T follicular helper cell (primary cell): ENCODE results near the gene ZNF672.

Experiments used
- DNase-seq: peaks from one replicate; pipeline ENCODE4 v3.0.0-alpha.2; 2020; ENCODE audit warnings: low read depth

Gene ZNF672

DNA sequence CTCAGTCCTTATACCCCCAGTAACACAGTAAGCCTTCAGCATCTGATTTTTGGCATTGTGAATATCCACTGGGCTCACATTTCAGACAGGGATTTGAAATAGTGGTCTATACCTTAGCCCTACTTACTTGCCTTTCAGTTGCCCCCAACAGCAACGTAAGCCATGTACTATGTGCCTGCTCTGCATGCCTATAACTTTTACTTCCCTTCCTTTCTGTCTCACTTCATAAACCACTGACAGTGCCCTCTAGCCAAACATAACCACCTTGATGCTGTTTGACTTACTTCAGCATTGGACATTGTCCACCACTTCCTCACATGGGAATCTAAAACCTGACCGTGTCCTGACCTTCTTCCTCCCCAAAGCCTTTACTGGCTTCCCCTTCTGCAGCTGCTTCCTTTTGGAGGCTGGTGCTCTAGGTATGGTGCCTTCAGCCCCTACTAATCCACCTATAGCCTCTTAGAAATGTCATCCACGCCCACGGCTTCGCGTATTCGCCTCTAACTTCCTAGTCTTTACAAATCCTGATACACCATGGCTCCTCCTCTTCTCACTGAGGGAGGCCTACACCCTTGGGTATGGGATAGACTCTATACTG is 3.6 kb upstream of the ZNF672 start:
- DNase-seq = no peak

GRCh38 chr1:248837045-248837780 is 811 bp upstream of the ZNF672 start:
- no peak for DNase-seq

DNA sequence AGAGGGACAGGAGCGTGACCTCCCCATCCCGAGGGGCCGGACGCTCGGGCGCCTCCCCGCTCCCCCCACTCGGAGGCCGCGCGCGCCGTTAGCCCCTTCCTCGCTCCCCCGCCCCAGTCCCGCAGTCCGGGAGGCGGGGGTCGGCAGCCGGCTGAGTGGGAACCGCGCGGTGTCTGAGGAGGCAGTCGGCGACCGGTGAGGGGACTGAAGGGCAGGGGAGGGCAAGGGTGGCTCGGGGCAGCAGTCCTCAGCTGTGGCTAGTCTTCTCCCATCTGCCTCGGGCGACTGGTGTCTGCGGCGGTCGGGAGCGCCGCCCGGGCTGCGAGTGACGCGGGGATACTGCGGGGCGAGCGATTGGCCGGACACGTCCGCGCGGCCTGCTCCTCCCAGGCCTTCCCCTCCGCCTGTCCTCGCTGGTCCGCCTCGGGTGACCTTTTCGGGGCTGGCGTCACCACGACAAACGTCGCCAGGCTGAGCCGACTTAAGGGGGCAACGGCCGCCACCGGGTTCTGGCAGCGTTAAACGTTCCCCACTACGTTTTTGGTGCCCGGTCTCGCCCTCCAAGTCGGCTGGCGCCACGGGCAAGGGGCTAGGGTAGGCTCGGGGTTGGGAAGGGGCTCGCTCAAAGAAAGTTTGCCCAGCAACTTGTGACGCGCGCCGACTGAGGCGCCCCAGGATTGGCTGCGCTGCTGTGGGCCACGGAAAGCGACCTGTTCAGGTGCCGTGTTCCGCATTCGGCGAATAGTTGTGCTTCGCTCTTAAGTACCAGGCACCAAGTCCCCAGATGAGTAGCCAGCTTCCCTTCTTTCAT is 538 bp downstream of the ZNF672 start:
- peak; percentile 81 for DNase-seq

DNA sequence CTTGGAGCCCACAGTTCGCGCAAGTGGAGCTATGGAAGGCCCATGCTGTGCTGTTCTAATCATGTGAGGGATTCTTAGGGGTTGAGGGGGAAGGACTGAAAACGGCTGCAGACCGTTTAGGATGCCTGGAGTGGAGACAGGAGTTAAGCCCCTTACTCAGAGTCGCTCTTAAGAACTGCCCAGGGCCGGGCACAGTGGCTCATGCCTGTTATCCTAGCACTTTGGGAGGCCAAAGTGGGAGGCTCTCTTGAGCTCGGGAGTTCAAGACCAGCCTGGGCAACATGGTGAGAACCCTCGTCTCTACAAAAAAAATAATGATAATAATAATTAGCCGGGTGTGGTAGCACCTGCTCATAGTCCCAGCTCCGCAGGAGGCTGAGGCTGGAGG is 1.1 kb downstream of the ZNF672 start:
- DNase-seq = no peak

- DNase-seq = no peak
Measured at GRCh38 chr1:248840946-248841345, 2.9 kb downstream of the ZNF672 start.

DNA sequence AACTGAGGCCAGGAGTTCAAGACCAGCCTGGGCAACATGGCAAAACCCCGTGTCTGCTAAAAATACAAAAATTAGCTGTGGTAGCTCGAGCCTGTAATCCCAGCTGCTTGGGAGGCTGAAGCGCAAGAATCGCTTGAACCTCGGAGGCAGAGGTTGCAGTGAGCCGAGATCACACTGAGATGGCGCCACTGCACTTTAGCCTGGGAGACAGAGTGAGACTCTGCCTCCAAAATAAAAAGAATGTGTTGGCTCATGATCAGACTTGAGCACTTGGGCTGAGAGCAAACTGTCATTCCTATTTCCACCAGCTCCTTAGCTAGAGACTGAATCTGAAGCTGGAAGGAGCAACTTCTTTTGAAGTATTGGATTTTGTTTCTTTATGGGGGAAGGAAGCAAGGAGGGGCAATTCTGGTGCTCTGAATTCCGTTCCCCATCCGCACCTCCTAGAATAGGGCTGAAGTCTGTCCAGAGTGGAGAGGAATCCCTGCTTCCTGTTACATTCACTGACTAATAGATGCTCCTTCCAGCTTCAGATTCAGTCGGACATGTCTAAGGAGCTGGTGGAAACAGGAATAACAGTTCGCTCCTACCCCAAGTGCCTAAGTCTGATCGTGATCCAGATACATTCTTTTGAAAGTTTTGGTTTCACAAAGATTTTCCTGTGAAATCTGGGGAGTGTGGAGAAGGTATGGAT is 3.8 kb downstream of the ZNF672 start:
- DNase-seq = no peak

- DNase-seq = no peak
Measured at GRCh38 chr1:248842781-248843331, 4.8 kb downstream of the ZNF672 start.

DNA sequence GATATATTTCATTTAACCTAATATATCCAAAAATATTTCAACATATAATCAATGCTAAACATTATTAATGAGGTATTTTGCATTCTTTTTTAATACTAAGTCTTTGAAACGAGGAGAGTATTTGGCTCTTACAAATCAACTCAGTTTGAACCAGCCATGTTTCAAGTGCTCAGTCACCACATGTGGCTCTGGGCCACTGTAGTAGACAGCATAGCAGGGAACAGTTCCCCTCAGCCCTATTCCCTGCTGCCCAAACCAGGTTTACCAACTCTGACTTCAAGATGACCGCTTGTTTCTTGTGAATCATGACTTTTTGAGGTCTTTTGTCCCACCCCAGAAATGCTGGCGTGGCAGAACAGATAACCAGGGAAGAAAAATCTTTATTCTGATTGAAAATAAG is 5.7 kb downstream of the ZNF672 start:
- DNase-seq = no peak

DNA sequence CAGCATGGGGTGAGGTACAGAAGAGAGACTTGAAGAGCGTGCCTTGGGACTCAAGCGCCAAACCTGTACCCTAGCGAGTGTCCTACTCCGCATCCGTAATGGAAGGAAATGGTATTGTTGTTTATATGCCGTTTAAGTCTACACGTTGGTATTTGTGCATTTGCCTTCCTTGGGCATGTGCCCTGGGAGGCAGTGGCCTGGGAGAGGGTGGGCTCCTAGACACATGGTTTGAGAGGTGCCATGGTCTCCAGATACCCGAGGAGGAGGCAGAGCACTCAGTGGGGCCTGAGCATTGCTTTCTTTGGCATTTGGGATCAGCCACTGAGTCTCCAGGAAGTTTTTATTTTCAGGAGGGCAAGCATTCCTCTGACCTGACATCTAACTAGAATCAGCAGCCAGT is 6.5 kb downstream of the ZNF672 start:
- DNase-seq = no peak

DNA sequence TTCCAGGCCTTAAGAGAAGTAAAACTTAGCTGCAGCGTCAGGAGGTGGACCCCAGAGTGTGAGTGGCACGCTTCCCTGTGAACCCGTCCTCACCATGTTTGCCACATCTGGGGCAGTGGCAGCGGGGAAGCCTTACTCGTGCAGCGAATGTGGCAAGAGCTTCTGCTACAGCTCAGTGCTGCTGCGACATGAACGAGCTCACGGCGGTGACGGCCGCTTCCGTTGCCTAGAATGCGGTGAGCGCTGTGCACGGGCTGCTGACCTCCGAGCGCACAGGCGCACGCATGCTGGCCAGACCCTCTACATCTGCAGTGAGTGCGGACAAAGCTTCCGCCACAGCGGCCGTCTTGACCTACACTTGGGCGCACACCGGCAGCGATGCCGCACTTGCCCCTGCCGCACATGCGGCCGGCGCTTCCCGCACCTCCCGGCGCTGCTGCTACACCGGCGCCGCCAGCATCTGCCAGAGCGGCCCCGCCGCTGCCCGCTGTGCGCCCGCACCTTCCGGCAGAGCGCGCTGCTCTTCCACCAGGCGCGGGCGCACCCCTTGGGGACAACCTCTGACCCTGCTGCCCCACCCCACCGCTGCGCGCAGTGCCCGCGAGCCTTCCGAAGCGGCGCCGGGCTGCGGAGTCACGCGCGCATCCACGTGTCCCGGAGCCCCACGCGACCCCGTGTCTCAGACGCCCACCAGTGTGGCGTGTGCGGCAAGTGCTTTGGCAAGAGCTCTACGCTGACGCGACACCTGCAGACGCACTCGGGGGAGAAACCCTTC is 9.3 kb downstream of the ZNF672 start:
- DNase-seq = no peak

- DNase-seq = no peak
Measured at GRCh38 chr1:248847956-248848561, 10.0 kb downstream of the ZNF672 start.

DNA sequence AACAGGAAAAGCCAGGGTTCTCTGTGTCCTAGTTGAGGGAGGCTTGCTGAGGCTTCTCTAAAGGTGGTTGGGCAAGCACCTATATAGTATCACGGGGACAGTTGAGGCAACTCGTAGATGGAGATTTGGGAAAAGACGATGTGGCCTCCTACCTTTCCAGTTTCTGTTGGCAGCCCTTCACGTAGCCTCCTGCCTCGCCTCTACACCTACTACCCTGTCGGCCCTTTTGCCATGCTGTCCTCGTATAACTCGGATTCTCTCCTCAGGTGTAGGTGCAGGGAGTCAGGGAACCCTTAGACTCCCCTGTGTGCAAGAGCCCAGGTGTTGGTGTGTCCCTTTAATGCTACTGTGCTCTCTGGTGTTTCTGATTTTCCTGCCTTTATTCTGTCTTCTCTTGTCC is 10.6 kb downstream of the ZNF672 start:
- DNase-seq = no peak

DNA sequence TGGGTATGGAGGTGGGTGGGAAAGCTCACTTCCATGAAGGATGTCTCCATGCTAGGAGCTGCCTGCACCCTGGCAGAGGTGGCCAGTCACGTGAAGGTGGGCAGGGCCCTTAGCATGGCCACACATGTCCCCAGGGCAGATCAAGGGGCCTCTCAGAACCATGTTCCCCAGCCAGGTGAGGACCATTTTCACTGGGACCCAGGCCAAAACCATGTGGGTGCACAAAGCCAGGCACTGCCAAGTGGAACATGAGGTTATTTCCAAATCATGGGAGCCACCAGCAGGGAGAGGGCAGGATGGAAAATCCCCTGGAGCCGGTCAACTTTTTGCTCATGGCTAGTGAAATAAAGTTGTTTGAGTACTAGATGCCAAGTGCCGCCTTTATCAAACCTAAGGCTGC is 11.1 kb downstream of the ZNF672 start:
- DNase-seq = no peak

DNA sequence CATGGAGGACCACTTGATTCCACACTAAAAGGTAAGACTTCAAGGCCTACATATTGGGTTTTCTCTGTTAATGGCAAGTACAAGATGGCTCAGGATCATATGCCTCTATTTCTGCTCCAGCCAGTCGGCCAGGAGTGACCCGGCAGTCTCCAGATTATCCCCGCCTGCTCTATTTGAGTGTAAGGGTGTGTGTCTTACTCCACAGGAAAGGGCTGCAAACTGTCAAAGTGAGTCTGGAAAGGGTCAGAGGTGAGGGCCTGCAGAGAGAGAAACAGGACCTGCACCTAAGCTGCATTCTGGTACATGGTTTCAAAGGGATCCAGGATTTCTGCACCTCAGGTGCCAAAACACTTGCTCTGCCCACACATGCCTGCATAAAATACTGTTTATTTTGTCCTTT is 11.6 kb downstream of the ZNF672 start:
- no peak for DNase-seq

GRCh38 chr1:248850124-248850523 is 12.1 kb downstream of the ZNF672 start:
- DNase-seq = no peak

DNA sequence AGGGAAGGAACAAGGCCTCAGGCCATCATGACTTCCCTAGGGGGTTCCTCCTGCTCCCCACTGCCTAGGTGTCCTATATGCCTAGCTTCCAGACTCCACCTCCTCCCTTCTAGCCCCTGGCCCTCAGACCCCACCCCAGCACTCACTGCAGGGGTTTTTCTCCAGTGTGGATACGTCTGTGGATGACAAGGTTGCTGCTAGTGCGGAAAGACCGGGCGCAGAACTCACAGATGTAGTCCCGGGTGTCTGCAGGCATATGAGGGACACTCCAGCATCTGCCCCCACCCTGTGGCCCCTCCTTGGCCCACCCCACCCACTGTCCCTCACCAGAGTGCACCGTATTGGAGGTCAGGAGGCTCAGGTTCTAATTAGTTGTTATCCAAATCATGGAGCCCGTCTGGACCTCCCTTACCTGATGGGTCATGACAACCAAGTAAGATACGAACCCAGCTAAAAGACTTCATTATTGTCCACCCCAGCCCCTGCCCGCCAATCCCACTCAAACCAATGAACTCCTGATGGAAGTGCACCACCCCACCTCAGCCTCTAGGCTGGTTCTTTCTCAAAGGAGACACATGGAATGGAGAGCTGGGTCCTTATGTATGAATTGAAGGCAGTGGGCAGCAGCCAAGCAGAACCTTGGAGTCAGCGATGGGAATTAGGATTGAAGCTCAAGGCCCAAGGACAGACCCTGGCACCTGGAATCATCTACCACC is 12.7 kb downstream of the ZNF672 start:
- no peak for DNase-seq

GRCh38 chr1:248851390-248851789 is 13.4 kb downstream of the ZNF672 start:
- no peak for DNase-seq

DNA sequence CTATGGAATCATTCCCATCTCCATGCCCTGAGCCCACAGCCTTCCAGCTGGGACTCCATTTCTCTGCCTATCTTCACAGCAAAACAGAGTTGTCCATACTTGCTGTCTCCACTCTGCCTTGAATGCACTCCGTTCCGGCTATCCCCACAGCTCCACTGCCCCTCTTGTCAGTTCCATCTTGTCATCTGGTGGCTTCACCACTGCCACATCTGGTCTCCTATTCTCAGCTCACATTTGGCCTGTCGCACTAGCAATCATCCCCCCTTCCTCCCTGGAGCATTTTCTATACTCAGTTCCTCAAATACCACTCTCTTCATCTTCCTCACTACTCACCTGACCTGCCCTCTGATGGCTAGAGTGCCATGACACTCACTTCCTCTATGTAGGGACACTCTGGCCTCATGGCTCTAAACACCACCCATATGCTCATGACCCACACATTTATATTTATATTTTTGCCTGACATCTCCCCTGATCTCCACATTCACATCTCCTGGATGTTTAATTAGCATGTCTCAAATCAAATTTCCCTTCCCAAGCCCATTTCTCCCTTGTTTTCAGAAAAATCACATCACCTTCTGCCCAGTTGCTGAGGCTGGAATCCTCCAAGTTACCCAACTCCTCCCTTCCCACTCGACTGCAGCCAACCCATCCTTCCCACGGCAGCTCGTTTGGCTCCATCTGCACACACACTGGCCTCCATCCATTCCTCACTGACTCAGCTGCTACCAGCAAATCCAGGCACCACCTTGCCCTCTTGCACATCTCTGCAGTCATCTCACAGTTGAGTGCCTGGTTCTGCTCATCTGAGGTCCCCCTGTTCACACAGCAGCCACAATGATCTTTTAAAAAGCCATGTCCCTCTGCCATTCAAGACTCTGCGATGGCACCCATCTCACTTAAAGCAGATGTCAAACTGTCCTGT is 14.7 kb downstream of the ZNF672 start:
- DNase-seq = no peak
